ENCODE data around the gene BMP5.

Gene BMP5

GRCh38 chr6:55798571-55798970, 76.8 kb downstream of the BMP5 start:
- no peak for DNase-seq

GRCh38 chr6:55794136-55794812, 81.1 kb downstream of the BMP5 start:
- peak; percentile 4 for DNase-seq

- no peak for DNase-seq
Observed at GRCh38 chr6:55785273-55785672, 90.1 kb downstream of the BMP5 start.

GRCh38 chr6:55782275-55782674, 93.1 kb downstream of the BMP5 start:
- no peak for DNase-seq

- no peak for DNase-seq
Observed at GRCh38 chr6:55778705-55779104, 96.7 kb downstream of the BMP5 start.

GRCh38 chr6:55777469-55777868, 97.9 kb downstream of the BMP5 start:
- DNase-seq, result no peak

GRCh38 chr6:55776113-55776512, 99.3 kb downstream of the BMP5 start:
- DNase-seq, result no peak

GRCh38 chr6:55775029-55775318, 100.4 kb downstream of the BMP5 start:
- DNase-seq, result no peak

- DNase-seq, result no peak
Observed at GRCh38 chr6:55774286-55775028, 100.9 kb downstream of the BMP5 start.

GRCh38 chr6:55773620-55774216, 101.7 kb downstream of the BMP5 start:
- DNase-seq, result no peak

- no peak for DNase-seq
Observed at GRCh38 chr6:55772730-55773129, 102.7 kb downstream of the BMP5 start.

GRCh38 chr6:55759536-55759935, 115.9 kb downstream of the BMP5 start:
- DNase-seq, result no peak

- peak; percentile 42 for DNase-seq
Observed at GRCh38 chr6:55758156-55758937, 117.0 kb downstream of the BMP5 start.

GRCh38 chr6:55756531-55757031, 118.8 kb downstream of the BMP5 start:
- DNase-seq, result no peak

GRCh38 chr6:55748880-55749279, 126.5 kb downstream of the BMP5 start:
- no peak for DNase-seq

GRCh38 chr6:55746473-55746872, 128.9 kb downstream of the BMP5 start:
- DNase-seq, result no peak

GRCh38 chr6:55734256-55734655, 141.1 kb downstream of the BMP5 start:
- DNase-seq, result no peak

GRCh38 chr6:55729665-55730064, 145.7 kb downstream of the BMP5 start:
- DNase-seq, result no peak

- no peak for DNase-seq
Observed at GRCh38 chr6:55726144-55726543, 149.2 kb downstream of the BMP5 start.

GRCh38 chr6:55714831-55715230, 160.6 kb downstream of the BMP5 start:
- no peak for DNase-seq

- no peak for DNase-seq
Observed at GRCh38 chr6:55713436-55713835, 162.0 kb downstream of the BMP5 start.

GRCh38 chr6:55708711-55709110, 166.7 kb downstream of the BMP5 start:
- DNase-seq, result no peak
